Activated naive CD8-positive, alpha-beta T cell treated with anti-CD3 and anti-CD28 coated beads, Interleukin-2, amount 10 ng/mL, durations not matched to agents 7 days and 5 days (primary cell): ENCODE results near the gene CDC20B. TPM values are rescaled to one million over a fixed set of nuclear protein-coding genes. Genes with fewer than 3 reads are reported as not detected.

Source experiments
- ATAC-seq: fragments of 150-1000 bp; cut with Tn5 transposase; one replicate; pipeline ENCODE4 v1.10.0; 2021; ENCODE audit warnings: low read depth, moderate library complexity
- POLR2A ChIA-PET: fragments of 350-600 bp; sonication (Branson Sonifier 250); formaldehyde crosslinking; loops from one replicate; lab custom pipeline; 2021; ENCODE audit warnings: antibody characterized with exemption; lab: Charles Lee
- DNase-seq: peaks from one replicate; pipeline ENCODE4 v3.0.0; 2021
- H3K27ac Mint-ChIP-seq: one replicate; pipeline ENCODE4 v1.8.0; 2022; ENCODE audit warnings: mild to moderate bottlenecking, mixed read lengths
- H3K27me3 Mint-ChIP-seq: one replicate; pipeline ENCODE4 v1.8.0; 2022; ENCODE audit warnings: mild to moderate bottlenecking, moderate library complexity, mixed read lengths
- H3K36me3 Mint-ChIP-seq: one replicate; pipeline ENCODE4 v1.8.0; 2021; ENCODE audit warnings: mild to moderate bottlenecking, mixed read lengths
- H3K4me1 Mint-ChIP-seq: one replicate; pipeline ENCODE4 v1.8.0; 2021; ENCODE audit warnings: mixed read lengths
- H3K4me3 Mint-ChIP-seq: one replicate; pipeline ENCODE4 v1.8.0; 2022; ENCODE audit warnings: mild to moderate bottlenecking, moderate library complexity, mixed read lengths
- H3K9me3 Mint-ChIP-seq: one replicate; pipeline ENCODE4 v1.8.0; 2021; ENCODE audit warnings: mixed read lengths
- total RNA-seq, 2 experiments: library from RNA; stranded (reverse); gene quantifications; one replicate each; pipeline ENCODE4 v1.2.3, GENCODE V29; 2021

Gene CDC20B, protein sequence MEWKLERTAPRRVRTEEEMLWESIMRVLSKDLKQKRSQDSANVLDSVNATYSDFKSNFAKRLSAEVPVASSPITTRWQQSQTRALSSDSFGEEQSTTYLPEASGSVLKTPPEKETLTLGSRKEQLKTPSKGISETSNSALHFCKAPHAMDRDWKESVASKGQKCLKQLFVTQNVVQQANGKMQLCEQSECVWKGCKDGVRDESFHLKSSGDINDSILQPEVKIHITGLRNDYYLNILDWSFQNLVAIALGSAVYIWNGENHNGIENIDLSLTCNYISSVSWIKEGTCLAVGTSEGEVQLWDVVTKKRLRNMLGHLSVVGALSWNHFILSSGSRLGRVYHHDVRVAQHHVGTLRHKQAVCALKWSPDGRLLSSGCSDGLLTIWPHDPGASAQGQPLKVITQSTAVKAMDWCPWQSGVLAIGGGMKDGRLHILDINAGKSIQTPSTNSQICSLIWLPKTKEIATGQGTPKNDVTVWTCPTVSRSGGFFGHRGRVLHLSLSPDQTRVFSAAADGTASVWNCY
- under 1 TPM; 0.28 to 0.48 TPM for total RNA-seq

- Mint-ChIP-seq H3K36me3 (no peaks in the 10 kb centered on the region), H3K4me3 (peak within 1 kb of the TSS; percentile 89), H3K27ac (no peak within 1 kb of the TSS), H3K27me3 (peaks cover 80% of the 10 kb centered on the region), H3K4me1 (peaks cover 30% of the 10 kb centered on the region), H3K9me3 (no peaks in the 10 kb centered on the region)
- DNase-seq (peak; percentile 86), ATAC-seq (peak; percentile 82)
- POLR2A ChIA-PET = no interaction called here
Measured at GRCh38 chr5:55172937-55173686, at the start of gene CDC20B. TSS of gene CDC20B (minus strand) at chr5:55173177. CDS start at chr5:55173000, 177 bp downstream.

DNA sequence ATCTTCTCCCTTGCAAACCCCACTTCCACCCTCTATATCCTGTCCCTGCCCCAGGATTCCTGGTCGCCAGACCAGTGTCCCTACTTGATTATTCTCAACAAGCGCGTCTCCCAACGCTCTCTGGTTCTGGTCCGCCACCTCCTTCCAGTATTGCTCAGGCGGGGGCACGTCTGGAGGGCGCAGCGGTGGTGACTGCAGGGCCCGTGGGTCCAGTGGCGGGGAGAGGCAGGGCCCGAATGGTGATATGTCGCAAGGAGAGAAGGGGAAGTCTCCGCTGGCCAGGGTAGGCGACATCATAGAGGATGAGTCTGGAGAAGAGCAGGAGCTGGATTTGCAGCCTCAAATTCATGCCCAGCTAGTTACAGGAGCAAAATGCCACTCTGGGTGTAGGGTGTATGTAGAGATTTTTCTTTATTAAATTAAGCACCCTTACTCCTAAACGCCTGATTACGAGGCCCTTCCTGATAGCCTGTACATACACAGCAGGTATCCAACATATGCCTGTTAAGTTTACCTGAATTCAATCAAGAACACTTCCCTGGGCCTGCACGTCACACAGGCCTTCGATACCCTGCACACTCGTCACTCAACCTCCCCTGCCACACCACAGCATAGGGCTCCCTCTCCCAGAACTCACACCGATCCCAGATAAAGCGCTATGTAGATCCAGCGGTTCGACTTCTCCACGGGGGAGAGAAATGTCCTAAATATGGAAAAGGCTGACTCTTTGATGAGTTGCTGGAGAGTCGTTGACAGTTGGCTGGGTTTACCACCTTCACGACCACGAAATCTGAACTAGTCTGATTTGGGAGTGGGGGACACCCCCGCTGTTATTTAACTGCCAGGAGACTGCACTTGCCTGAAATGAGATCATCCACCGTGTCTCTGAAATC, 49.4 kb upstream of the CDC20B start:
- Mint-ChIP-seq H3K4me3 (peak overlapping the region; percentile 37), H3K4me1 (peaks cover 28% of the 10 kb centered on the region), H3K27me3 (peaks cover 88% of the 10 kb centered on the region), H3K9me3 (no peaks in the 10 kb centered on the region), H3K27ac (no peak overlapping the region), H3K36me3 (no peaks in the 10 kb centered on the region)
- ATAC-seq (no peak), DNase-seq (no peak)
- POLR2A ChIA-PET = no interaction called here

DNA sequence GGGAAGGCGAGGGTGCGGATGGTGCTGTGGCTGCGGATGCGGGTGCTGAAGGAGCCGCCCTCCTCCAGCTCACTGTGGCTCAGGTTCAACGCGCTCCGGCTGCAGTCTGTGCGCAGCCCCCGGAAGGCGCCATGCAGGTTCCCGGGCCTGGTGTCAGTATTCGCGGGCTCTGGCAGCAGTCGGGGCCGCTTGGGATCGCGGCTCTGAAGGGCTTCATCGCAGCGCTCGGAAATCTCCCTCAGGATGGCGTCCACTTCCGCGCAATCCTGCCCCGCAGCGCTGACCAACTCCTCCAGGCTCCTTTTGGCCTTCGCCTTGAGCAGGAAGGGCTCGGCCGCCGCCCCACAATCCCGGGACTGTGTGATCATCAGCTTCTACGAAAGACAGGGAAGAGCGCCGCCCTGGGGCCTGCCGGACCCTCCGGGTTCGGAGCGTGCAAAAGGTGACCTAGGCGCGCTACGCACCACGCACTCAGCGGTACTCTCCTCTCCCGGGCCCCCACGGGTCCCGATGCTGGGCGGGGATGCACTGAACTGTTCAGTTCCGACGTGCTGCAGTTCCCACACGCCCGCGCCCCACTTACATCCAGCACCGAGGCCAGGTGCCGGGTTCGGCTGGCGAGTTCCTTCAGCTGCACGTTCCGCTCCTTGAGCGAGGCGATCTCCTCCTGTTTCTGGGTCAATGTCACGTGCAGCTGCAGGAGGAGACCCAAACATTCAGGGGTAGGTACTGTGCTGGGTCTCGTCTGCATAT, 47.6 kb upstream of the CDC20B start:
- H3K4me3 Mint-ChIP-seq = peak overlapping the region; percentile 82
- H3K9me3 Mint-ChIP-seq = no peaks in the 10 kb centered on the region
- ATAC-seq = peak; percentile 69
- H3K36me3 Mint-ChIP-seq = no peaks in the 10 kb centered on the region
- H3K27me3 Mint-ChIP-seq = peaks cover 82% of the 10 kb centered on the region
- H3K4me1 Mint-ChIP-seq = peaks cover 22% of the 10 kb centered on the region
- peak; percentile 55 for DNase-seq
- POLR2A ChIA-PET = no interaction called here
- H3K27ac Mint-ChIP-seq = no peak overlapping the region

- DNase-seq = no peak
- H3K4me3 Mint-ChIP-seq = no peak overlapping the region
Measured at GRCh38 chr5:55219770-55220169, 46.8 kb upstream of the CDC20B start.

GRCh38 chr5:55218967-55219366, 46.0 kb upstream of the CDC20B start:
- no peak for ATAC-seq
- POLR2A ChIA-PET = no interaction called here
- Mint-ChIP-seq H3K4me3 (no peak overlapping the region), H3K9me3 (no peaks in the 10 kb centered on the region), H3K4me1 (peaks cover 22% of the 10 kb centered on the region), H3K36me3 (no peaks in the 10 kb centered on the region), H3K27ac (no peak overlapping the region), H3K27me3 (peaks cover 66% of the 10 kb centered on the region)
- no peak for DNase-seq

More at GRCh38 chr5:55219770-55220169, 46.8 kb upstream of the CDC20B start:
- ATAC-seq = no peak
- POLR2A ChIA-PET = no interaction called here
- H3K27ac Mint-ChIP-seq = no peak overlapping the region
- no peaks in the 10 kb centered on the region for H3K9me3 Mint-ChIP-seq
- no peaks in the 10 kb centered on the region for H3K36me3 Mint-ChIP-seq
- H3K27me3 Mint-ChIP-seq = peaks cover 74% of the 10 kb centered on the region
- H3K4me1 Mint-ChIP-seq = peaks cover 22% of the 10 kb centered on the region

DNA sequence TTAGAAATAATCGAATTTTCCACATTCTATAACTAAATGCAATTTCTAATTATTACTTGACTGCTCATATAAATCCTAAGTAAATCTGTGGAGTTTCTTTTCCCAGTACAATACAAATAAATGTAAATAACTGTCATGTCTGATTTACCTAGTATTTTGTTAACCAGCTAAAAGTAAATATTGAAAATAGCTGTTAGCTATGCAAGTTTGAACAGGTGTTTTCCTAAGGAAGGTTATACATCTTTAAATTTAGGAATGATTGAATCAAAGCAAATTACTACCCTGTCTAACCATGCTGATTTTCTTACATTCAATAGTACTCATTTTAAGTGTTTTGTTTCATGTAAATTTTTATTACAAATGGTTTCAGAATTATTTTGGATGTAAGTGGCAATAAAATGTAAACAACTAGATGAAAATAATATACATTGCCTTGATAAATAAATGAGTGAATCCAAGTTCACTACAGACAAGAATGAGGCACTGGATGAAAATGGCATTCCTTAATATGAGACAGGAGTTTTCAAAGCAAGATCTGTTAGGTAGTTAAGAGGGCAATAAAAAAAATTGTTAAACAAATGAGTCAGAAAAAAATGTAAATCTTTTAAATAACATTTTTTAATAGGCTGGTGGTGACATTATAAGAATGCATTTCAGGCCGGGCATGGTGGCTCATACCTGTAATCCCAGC, 38.4 kb upstream of the CDC20B start:
- POLR2A ChIA-PET = no interaction called here
- Mint-ChIP-seq H3K4me3 (no peak overlapping the region), H3K9me3 (no peaks in the 10 kb centered on the region), H3K4me1 (peaks cover 2% of the 10 kb centered on the region), H3K36me3 (no peaks in the 10 kb centered on the region), H3K27me3 (peaks cover 23% of the 10 kb centered on the region), H3K27ac (no peak overlapping the region)
- no peak for DNase-seq
- ATAC-seq = no peak

- ATAC-seq (no peak), DNase-seq (no peak)
- Mint-ChIP-seq H3K9me3 (no peaks in the 10 kb centered on the region), H3K27ac (no peak overlapping the region), H3K4me3 (no peak overlapping the region), H3K27me3 (peaks cover 49% of the 10 kb centered on the region), H3K36me3 (no peaks in the 10 kb centered on the region), H3K4me1 (peaks cover 2% of the 10 kb centered on the region)
- POLR2A ChIA-PET = no interaction called here
Measured at GRCh38 chr5:55205001-55205400, 32.0 kb upstream of the CDC20B start.

DNA sequence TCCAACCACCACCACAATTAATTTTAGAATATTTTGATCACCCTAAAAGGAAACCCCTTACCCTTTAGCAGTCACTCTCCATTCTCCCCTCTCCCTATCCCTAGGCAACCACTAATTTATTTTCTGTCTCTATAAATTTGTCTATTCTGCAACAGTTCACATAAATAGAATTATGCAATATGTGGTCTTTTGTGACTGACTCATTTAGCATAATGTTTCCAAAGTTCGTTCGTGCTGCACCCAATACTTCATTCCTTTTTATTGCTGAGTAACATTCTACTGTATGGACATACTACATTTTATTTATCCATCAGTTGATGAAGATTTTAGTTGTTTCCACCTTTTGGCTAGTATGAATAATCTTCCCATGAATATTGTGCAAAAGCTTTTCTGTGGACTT, 18.2 kb upstream of the CDC20B start:
- Mint-ChIP-seq H3K9me3 (no peaks in the 10 kb centered on the region), H3K4me3 (no peak overlapping the region), H3K4me1 (no peaks in the 10 kb centered on the region), H3K36me3 (no peaks in the 10 kb centered on the region), H3K27ac (no peak overlapping the region), H3K27me3 (peaks cover 76% of the 10 kb centered on the region)
- no peak for ATAC-seq
- POLR2A ChIA-PET = no interaction called here
- DNase-seq = no peak

DNA sequence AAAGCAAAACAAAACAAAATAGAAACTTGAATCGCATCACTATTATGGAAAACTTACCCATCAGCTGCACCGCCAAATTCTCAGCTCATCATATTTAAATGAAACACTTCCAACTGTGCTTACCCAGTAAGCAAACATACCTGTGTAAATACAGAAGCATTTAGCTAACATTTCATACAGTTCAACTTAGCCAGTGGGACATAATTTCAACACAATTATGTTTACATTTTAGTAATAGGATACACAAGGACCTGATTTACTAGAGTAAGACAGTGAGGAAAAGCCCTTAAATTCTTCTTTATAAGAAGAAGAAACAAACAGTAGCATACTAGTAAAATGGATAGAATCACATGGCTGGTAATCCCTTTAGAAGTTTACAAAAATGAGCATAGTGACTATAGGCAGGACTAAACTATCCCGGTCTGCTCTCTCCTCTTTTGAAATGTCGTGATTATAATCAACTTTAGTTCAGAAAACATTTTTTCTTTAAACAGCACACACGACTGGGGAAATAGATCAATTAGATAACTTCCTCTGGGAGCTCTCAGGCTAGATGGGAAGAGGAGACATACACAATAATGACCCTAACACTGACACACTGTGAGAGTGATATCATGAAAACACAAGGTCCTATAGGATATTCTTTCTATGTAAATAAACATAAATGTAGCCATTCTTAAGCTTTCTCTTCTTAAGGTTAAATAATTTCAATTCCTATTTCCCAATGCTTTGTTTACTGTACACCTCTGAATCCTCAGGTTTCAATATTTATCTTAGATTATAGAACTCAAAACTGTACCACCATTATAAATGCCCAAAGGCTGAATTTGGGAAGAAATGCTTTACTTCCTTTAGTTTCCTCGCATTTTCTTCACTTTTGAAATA, 15.9 kb upstream of the CDC20B start:
- POLR2A ChIA-PET = no interaction called here
- Mint-ChIP-seq H3K27me3 (peaks cover 77% of the 10 kb centered on the region), H3K9me3 (no peaks in the 10 kb centered on the region), H3K4me3 (no peak overlapping the region), H3K36me3 (no peaks in the 10 kb centered on the region), H3K4me1 (no peaks in the 10 kb centered on the region), H3K27ac (no peak overlapping the region)
- ATAC-seq (no peak), DNase-seq (no peak)

GRCh38 chr5:55187370-55187769, 14.4 kb upstream of the CDC20B start:
- Mint-ChIP-seq H3K27ac (no peak overlapping the region), H3K36me3 (no peaks in the 10 kb centered on the region), H3K9me3 (peaks cover 1% of the 10 kb centered on the region), H3K4me1 (no peaks in the 10 kb centered on the region), H3K27me3 (peaks cover 73% of the 10 kb centered on the region), H3K4me3 (no peak overlapping the region)
- DNase-seq = no peak
- no peak for ATAC-seq
- POLR2A ChIA-PET = no interaction called here

GRCh38 chr5:55180016-55180415, 7.0 kb upstream of the CDC20B start:
- Mint-ChIP-seq H3K27ac (no peak overlapping the region), H3K36me3 (no peaks in the 10 kb centered on the region), H3K27me3 (peaks cover 87% of the 10 kb centered on the region), H3K4me3 (no peak overlapping the region), H3K9me3 (peaks cover 1% of the 10 kb centered on the region), H3K4me1 (peaks cover 19% of the 10 kb centered on the region)
- DNase-seq (no peak), ATAC-seq (no peak)
- POLR2A ChIA-PET = no interaction called here
